Keratinocyte (primary cell): ENCODE results near the gene NKIRAS1. TPM values are rescaled to one million over a fixed set of nuclear protein-coding genes. Genes with fewer than 3 reads are reported as not detected.

Experiments
- DNase-seq: peaks from one replicate; pipeline ENCODE4 v3.0.0-alpha.2; 2011; ENCODE audit warnings: low read depth, missing footprints, low spot score
- FAIRE-seq: peaks from 2 replicates; lab custom pipeline; 2011; peaks lifted over from hg19 to GRCh38; lab: Jason Lieb, UNC
- H2AFZ ChIP-seq: 2 replicates; pipeline ENCODE4 v1.6.0; 2012; ENCODE audit warnings: low read length, control low read depth, inconsistent platforms; ENCODE audit not compliant: control insufficient read depth
- H3K27ac ChIP-seq: 2 replicates; pipeline ENCODE4 v1.5.1; 2011; ENCODE audit warnings: low read length; ENCODE audit not compliant: control insufficient read depth, insufficient read depth
- H3K27me3 ChIP-seq: 3 replicates; pipeline ENCODE4 v1.6.0; 2011; ENCODE audit warnings: low read length; ENCODE audit not compliant: control insufficient read depth, insufficient read depth; ENCODE audit errors: extremely low read depth
- H3K36me3 ChIP-seq, 2 experiments: 2 replicates in 1 of 2; 3 replicates in 1 of 2; pipeline ENCODE4 v1.5.1; 2011; ENCODE audit warnings: low read length in 2 of 2, mild to moderate bottlenecking in 1 of 2; ENCODE audit not compliant: control insufficient read depth in 2 of 2, insufficient read depth in 2 of 2; ENCODE audit errors: extremely low read depth in 1 of 2
- H3K4me1 ChIP-seq: 3 replicates; pipeline ENCODE4 v1.5.1; 2011; ENCODE audit warnings: low read length; ENCODE audit not compliant: control insufficient read depth, insufficient read depth; ENCODE audit errors: extremely low read depth
- H3K4me2 ChIP-seq: 3 replicates; pipeline ENCODE4 v1.6.0; 2011; ENCODE audit warnings: low read depth, low read length; ENCODE audit not compliant: control insufficient read depth, insufficient read depth; ENCODE audit errors: extremely low read depth
- H3K4me3 ChIP-seq, 3 experiments: fragments of 200-600 bp in 1 of 3; sonication (generic) in 1 of 3; 2 replicates in 2 of 3; 3 replicates in 1 of 3; pipeline ENCODE4 v1.5.1; 2011 to 2016; ENCODE audit warnings: low read length in 3 of 3, mild to moderate bottlenecking in 3 of 3, control low read depth in 2 of 3, inconsistent platforms in 1 of 3, low read depth in 1 of 3, mixed read lengths in 1 of 3, mixed run types in 1 of 3, moderate library complexity in 1 of 3; ENCODE audit not compliant: control insufficient read depth in 2 of 3, insufficient read depth in 2 of 3; ENCODE audit errors: extremely low read depth in 1 of 3
- H3K79me2 ChIP-seq: 2 replicates; pipeline ENCODE4 v1.6.0; 2012; ENCODE audit warnings: low read length; ENCODE audit not compliant: control insufficient read depth, insufficient read depth
- H3K9ac ChIP-seq: 3 replicates; pipeline ENCODE4 v1.6.0; 2011; ENCODE audit warnings: low read length; ENCODE audit not compliant: control insufficient read depth, insufficient read depth; ENCODE audit errors: extremely low read depth
- H3K9me1 ChIP-seq: 3 replicates; pipeline ENCODE4 v1.6.0; 2011; ENCODE audit warnings: low read length; ENCODE audit not compliant: control insufficient read depth, insufficient read depth; ENCODE audit errors: extremely low read depth
- H3K9me3 ChIP-seq: 2 replicates; pipeline ENCODE4 v1.5.1; 2012; ENCODE audit warnings: low read depth, low read length; ENCODE audit not compliant: control insufficient read depth
- H4K20me1 ChIP-seq: 3 replicates; pipeline ENCODE4 v1.6.0; 2011; ENCODE audit warnings: low read length; ENCODE audit not compliant: control insufficient read depth, insufficient read depth; ENCODE audit errors: extremely low read depth
- EZH2 ChIP-seq: IDR thresholded peaks from one replicate; pipeline ENCODE4 v1.6.1; 2012; ENCODE audit warnings: inconsistent platforms, mild to moderate bottlenecking, low read length, moderate library complexity
- dilution Hi-C: fragments of 300-500 bp; cut with MboI; formaldehyde crosslinking; loops from one replicate; pipeline ENCODE4 v1.7.0; 2020; ENCODE audit warnings: low sequenced_read_pairs; ENCODE audit not compliant: extremely low pct_ligation_motif_present
- polyA plus RNA-seq, 5 experiments: library from polyadenylated mRNA; depleted of rRNA in 3 of 5; stranded (reverse) in 3 of 5; stranded (forward) in 1 of 5; unstranded in 1 of 5; fragments of >200 nt; gene quantifications; 1 replicate in 1 of 5; 2 replicates in 3 of 5; 3 replicates in 1 of 5; pipeline versions ENCODE4 v1.2.1 to v1.2.3, GENCODE V29; 2011 to 2012; ENCODE audit warnings: missing spikeins in 2 of 5, low read depth in 1 of 5, low replicate concordance in 1 of 5
- TF ChIP-seq, protein P1 (sequence below), 3 experiments: IDR thresholded peaks in 1 of 3; conservative IDR thresholded peaks in 1 of 3; optimal IDR thresholded peaks in 1 of 3; 2 replicates in 2 of 3; 3 replicates in 1 of 3; pipeline versions ENCODE3 to v1.5.1; 2011; ENCODE audit warnings: low read length in 3 of 3, mild to moderate bottlenecking in 3 of 3, moderate library complexity in 2 of 3, control low read depth in 1 of 3, inconsistent platforms in 1 of 3; ENCODE audit not compliant: insufficient read depth in 2 of 3; ENCODE audit errors: extremely low read depth in 1 of 3

NKIRAS1 gene
- polyA plus RNA-seq, 1 donor (not counting 4 experiments of a cell fraction or from before 2014, with no cell fraction given): 10.7 TPM

DNA sequence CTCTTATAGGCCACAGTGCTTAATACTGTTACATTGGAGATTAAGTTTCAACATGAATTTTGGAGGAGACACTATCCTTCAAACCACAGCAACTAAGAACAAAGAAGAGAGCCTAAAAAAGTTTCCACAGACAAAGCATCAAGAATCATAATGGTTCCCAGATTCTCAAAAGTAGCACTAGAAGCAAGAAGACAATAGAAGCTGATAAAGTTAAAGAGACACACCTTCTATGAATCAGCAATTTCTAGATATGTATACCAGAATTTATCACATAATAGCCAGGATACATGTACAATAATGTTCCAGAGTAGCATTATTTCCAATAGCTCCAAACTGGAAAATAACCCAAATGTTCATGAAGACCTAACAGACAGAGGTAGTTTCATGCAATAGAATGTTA is 12.2 kb downstream of the NKIRAS1 start:
- Histone ChIP-seq H3K9me1 (no peaks in the 10 kb centered on the region), H3K27ac (no peak overlapping the region), H3K4me1 (no peaks in the 10 kb centered on the region), H3K27me3 (no peaks in the 10 kb centered on the region), H3K36me3 (peaks cover 0 to 4% of the 10 kb centered on the region in 2 experiments), H3K9me3 (no peaks in the 10 kb centered on the region), H3K79me2 (no peaks in the 10 kb centered on the region), H3K4me2 (no peak overlapping the region), H3K4me3 (no peak overlapping the region), H3K9ac (no peak overlapping the region), H2AFZ (no peak overlapping the region), H4K20me1 (no peaks in the 10 kb centered on the region)
- no peak for TF ChIP-seq EZH2
- FAIRE-seq (no peak), DNase-seq (no peak)
- dilution Hi-C loops: no loop called here

DNA sequence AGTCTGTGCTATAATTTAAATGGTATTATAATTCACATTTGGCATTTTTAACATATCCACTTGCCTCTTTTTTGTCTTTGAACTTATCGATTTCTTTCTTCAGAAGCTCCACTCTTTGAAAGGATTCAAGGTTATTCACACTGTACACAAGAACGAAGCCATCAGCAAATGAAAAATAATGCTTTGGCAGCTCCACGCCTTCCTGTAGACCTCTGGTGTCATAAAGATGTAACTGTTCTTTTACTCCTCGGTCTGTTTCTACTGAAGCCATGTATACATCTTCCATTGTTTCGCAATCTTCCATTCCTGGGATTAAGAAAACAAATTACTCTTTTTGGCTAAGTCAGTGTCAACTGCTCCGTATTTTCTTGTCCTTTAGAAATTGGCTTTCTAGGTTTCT is 16.0 kb downstream of the NKIRAS1 start:
- Histone ChIP-seq H3K9me3 (no peaks in the 10 kb centered on the region), H3K4me1 (no peaks in the 10 kb centered on the region), H3K4me2 (no peak overlapping the region), H3K27me3 (no peaks in the 10 kb centered on the region), H3K9ac (no peak overlapping the region), H3K36me3 (no peaks in the 10 kb centered on the region), H3K4me3 (no peak overlapping the region), H4K20me1 (no peaks in the 10 kb centered on the region), H2AFZ (no peak overlapping the region), H3K79me2 (no peaks in the 10 kb centered on the region), H3K9me1 (no peaks in the 10 kb centered on the region), H3K27ac (no peak overlapping the region)
- no peak for TF ChIP-seq EZH2
- TF ChIP-seq, protein P1, sequence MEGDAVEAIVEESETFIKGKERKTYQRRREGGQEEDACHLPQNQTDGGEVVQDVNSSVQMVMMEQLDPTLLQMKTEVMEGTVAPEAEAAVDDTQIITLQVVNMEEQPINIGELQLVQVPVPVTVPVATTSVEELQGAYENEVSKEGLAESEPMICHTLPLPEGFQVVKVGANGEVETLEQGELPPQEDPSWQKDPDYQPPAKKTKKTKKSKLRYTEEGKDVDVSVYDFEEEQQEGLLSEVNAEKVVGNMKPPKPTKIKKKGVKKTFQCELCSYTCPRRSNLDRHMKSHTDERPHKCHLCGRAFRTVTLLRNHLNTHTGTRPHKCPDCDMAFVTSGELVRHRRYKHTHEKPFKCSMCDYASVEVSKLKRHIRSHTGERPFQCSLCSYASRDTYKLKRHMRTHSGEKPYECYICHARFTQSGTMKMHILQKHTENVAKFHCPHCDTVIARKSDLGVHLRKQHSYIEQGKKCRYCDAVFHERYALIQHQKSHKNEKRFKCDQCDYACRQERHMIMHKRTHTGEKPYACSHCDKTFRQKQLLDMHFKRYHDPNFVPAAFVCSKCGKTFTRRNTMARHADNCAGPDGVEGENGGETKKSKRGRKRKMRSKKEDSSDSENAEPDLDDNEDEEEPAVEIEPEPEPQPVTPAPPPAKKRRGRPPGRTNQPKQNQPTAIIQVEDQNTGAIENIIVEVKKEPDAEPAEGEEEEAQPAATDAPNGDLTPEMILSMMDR (optimal IDR thresholded peaks at IDR 0.05 in 1 of 3, IDR thresholded peaks at IDR 0.05 in 1 of 3, conservative IDR thresholded peaks at IDR 0.05 in 1 of 3; ENCODE audit: extremely low read depth in 1 of 3, insufficient read depth in 2 of 3, low read length in 3 of 3): no peak
- dilution Hi-C loops: no loop called here
- FAIRE-seq: no peak
- DNase-seq: no peak

DNA sequence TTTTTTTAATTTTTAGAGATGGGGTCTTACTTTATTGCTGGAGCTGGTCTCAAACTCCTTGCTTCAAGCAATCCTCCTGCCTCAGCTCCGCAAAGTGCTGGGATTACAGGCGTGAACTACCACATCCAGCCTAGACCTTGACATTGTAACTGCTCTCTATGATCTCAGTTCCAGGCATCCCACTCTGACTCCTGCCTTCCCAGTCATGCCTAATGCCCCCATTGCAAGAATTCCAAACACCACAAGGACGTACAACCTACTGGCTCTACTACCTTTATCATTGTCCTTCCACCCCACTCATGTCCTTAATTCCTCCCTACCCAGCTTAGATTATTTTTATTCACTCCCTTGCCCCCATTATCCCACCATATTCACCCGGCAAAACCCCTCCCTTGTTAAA is 21.6 kb downstream of the NKIRAS1 start:
- no peaks in the 10 kb centered on the region for H3K79me2 ChIP-seq
- no peak for FAIRE-seq
- DNase-seq: no peak
- no peak overlapping the region for H3K9ac ChIP-seq
- no peaks in the 10 kb centered on the region for H3K4me1 ChIP-seq
- no peak overlapping the region for H2AFZ ChIP-seq
- H3K9me3 ChIP-seq: no peaks in the 10 kb centered on the region
- H3K36me3 ChIP-seq: peaks cover 0 to 6% of the 10 kb centered on the region in 2 experiments
- H3K4me2 ChIP-seq: no peak overlapping the region
- H3K27ac ChIP-seq: no peak overlapping the region
- H3K4me3 ChIP-seq: no peak overlapping the region
- H3K9me1 ChIP-seq: no peaks in the 10 kb centered on the region
- dilution Hi-C loops: no loop called here
- TF ChIP-seq, protein P1 (optimal IDR thresholded peaks at IDR 0.05 in 1 of 3, IDR thresholded peaks at IDR 0.05 in 1 of 3, conservative IDR thresholded peaks at IDR 0.05 in 1 of 3; ENCODE audit: extremely low read depth in 1 of 3, insufficient read depth in 2 of 3, low read length in 3 of 3): no peak
- no peak for TF ChIP-seq EZH2
- no peaks in the 10 kb centered on the region for H4K20me1 ChIP-seq
- no peaks in the 10 kb centered on the region for H3K27me3 ChIP-seq
